H1 (cell line): Measurements from ENCODE around the gene GRID1. TPM values are rescaled to one million over a fixed set of nuclear protein-coding genes. Genes with fewer than 3 reads are reported as not detected.

Experiments used
- CTCF ChIA-PET: fragments of 300-600 bp; sonication (Branson Sonifier 250); formaldehyde crosslinking; loops from one replicate; lab custom pipeline; 2021; ENCODE audit not compliant: partially characterized antibody; lab: Charles Lee
- POLR2A ChIA-PET: fragments of 300-600 bp; sonication (Branson Sonifier 250); formaldehyde crosslinking; loops from one replicate; lab custom pipeline; 2021; ENCODE audit warnings: inconsistent platforms; ENCODE audit not compliant: partially characterized antibody; lab: Charles Lee
- DNase-seq, 2 experiments: peaks; one replicate each; pipeline versions ENCODE4 v3.0.0 to v3.0.0-alpha.2; 2010 to 2022; ENCODE audit warnings: low spot score in 2 of 2, low read depth in 1 of 2, mixed read lengths in 1 of 2
- FAIRE-seq: peaks from 2 replicates; lab custom pipeline; 2011; peaks lifted over from hg19 to GRCh38; lab: Jason Lieb, UNC
- H2AFZ ChIP-seq: 2 replicates; pipeline ENCODE4 v1.8.1; 2012; ENCODE audit warnings: low read length, inconsistent platforms
- H2AK5ac ChIP-seq: 2 replicates; pipeline ENCODE4 v1.6.1; 2013; ENCODE audit warnings: low read depth, low read length
- H2BK120ac ChIP-seq: replicated peaks from 2 replicates; pipeline ENCODE3; 2013; ENCODE audit warnings: low read depth, low read length, inconsistent platforms
- H2BK12ac ChIP-seq: 2 replicates; pipeline ENCODE4 v1.6.1; 2013; ENCODE audit warnings: low read depth, low read length
- H2BK15ac ChIP-seq: 2 replicates; pipeline ENCODE4 v1.6.1; 2013; ENCODE audit warnings: low read length
- H2BK20ac ChIP-seq: 2 replicates; pipeline ENCODE4 v1.6.1; 2013; ENCODE audit warnings: low read length
- H2BK5ac ChIP-seq: 2 replicates; pipeline ENCODE4 v1.6.1; 2013; ENCODE audit warnings: low read depth, low read length
- H3K14ac ChIP-seq: 2 replicates; pipeline ENCODE4 v1.6.1; 2013; ENCODE audit warnings: inconsistent platforms; ENCODE audit not compliant: insufficient read length
- H3K18ac ChIP-seq: 2 replicates; pipeline ENCODE4 v1.6.1; 2013; ENCODE audit warnings: low read length; ENCODE audit errors: extremely low read depth
- H3K23ac ChIP-seq: 2 replicates; pipeline ENCODE4 v1.6.1; 2013; ENCODE audit warnings: inconsistent platforms; ENCODE audit not compliant: insufficient read length
- H3K23me2 ChIP-seq: 2 replicates; pipeline ENCODE4 v1.6.1; 2013; ENCODE audit warnings: low read depth, low read length
- H3K27ac ChIP-seq: 2 replicates; pipeline ENCODE4 v1.6.1; 2011; ENCODE audit warnings: low read depth, low read length, inconsistent platforms
- H3K27me3 ChIP-seq, 4 experiments: replicated peaks in 1 of 4; 1 replicate in 1 of 4; 2 replicates in 3 of 4; pipeline versions ENCODE4 v1.6.1 to v1.8.1; 2011 to 2013; ENCODE audit warnings: low read length in 3 of 4, mild to moderate bottlenecking in 3 of 4, inconsistent platforms in 2 of 4, mixed read lengths in 2 of 4, moderate library complexity in 1 of 4; ENCODE audit not compliant: control insufficient read depth in 3 of 4, insufficient read depth in 3 of 4; ENCODE audit errors: extremely low read depth in 1 of 4
- H3K36me3 ChIP-seq, 4 experiments: 2 replicates each; pipeline versions ENCODE4 v1.6.1 to v1.8.1; 2011 to 2013; ENCODE audit warnings: mild to moderate bottlenecking in 4 of 4, low read length in 3 of 4, moderate library complexity in 2 of 4, control low read depth in 1 of 4, inconsistent platforms in 1 of 4; ENCODE audit not compliant: insufficient read depth in 4 of 4, control insufficient read depth in 2 of 4
- H3K4ac ChIP-seq: replicated peaks from 2 replicates; pipeline ENCODE3; 2013; ENCODE audit warnings: low read length, low read depth, mixed read lengths, inconsistent platforms; ENCODE audit not compliant: insufficient read length
- H3K4me1 ChIP-seq, 4 experiments: replicated peaks in 1 of 4; 1 replicate in 1 of 4; 2 replicates in 3 of 4; pipeline versions ENCODE4 v1.6.1 to v1.8.1; 2011 to 2013; ENCODE audit warnings: low read length in 3 of 4, inconsistent platforms in 2 of 4, mixed read lengths in 1 of 4; ENCODE audit not compliant: insufficient read depth in 4 of 4, control insufficient read depth in 3 of 4
- H3K4me2 ChIP-seq, 2 experiments: 2 replicates each; pipeline versions ENCODE4 v1.6.1 to v1.8.1; 2011 to 2013; ENCODE audit warnings: low read depth in 2 of 2, low read length in 2 of 2, control low read depth in 1 of 2, inconsistent platforms in 1 of 2, mild to moderate bottlenecking in 1 of 2; ENCODE audit not compliant: insufficient read depth in 1 of 2
- H3K4me3 ChIP-seq, 4 experiments: fragments of 200-600, 300-600 bp in 1 of 4; sonication (generic), shearing (Covaris generic), sonication (Bioruptor Twin) in 1 of 4; 2 replicates each; pipeline versions ENCODE4 v1.5.1 to v1.8.1; 2011 to 2016; ENCODE audit warnings: low read length in 4 of 4, low read depth in 3 of 4, control low read depth in 2 of 4, inconsistent platforms in 2 of 4, mild to moderate bottlenecking in 2 of 4, mixed read lengths in 1 of 4, moderate library complexity in 1 of 4; ENCODE audit not compliant: insufficient read depth in 2 of 4; ENCODE audit errors: extremely low read depth in 1 of 4
- H3K56ac ChIP-seq: replicated peaks from 2 replicates; pipeline ENCODE3; 2013; ENCODE audit warnings: low read depth, mild to moderate bottlenecking, mixed read lengths, low read length, inconsistent platforms; ENCODE audit not compliant: insufficient read length
- H3K79me1 ChIP-seq: 2 replicates; pipeline ENCODE4 v1.6.1; 2013; ENCODE audit warnings: low read depth, low read length, control low read depth
- H3K79me2 ChIP-seq, 2 experiments: 2 replicates each; pipeline versions ENCODE4 v1.6.1 to v1.8.1; 2012 to 2013; ENCODE audit warnings: low read length in 2 of 2, mild to moderate bottlenecking in 2 of 2, inconsistent platforms in 1 of 2; ENCODE audit not compliant: insufficient read depth in 2 of 2, control insufficient read depth in 1 of 2
- H3K9ac ChIP-seq, 4 experiments: replicated peaks in 1 of 4; 1 replicate in 1 of 4; 2 replicates in 3 of 4; pipeline versions ENCODE4 v1.6.1 to v1.8.1; 2011 to 2013; ENCODE audit warnings: low read depth in 3 of 4, low read length in 3 of 4, control low read depth in 2 of 4, mild to moderate bottlenecking in 2 of 4, moderate library complexity in 2 of 4, inconsistent platforms in 1 of 4; ENCODE audit errors: extremely low read depth in 1 of 4
- H3K9me3 ChIP-seq, 2 experiments: 2 replicates each; pipeline versions ENCODE4 v1.6.1 to v1.8.1; 2012 to 2013; ENCODE audit warnings: mild to moderate bottlenecking in 2 of 2, moderate library complexity in 2 of 2, control low read depth in 1 of 2, inconsistent platforms in 1 of 2, low read depth in 1 of 2, low read length in 1 of 2, mixed read lengths in 1 of 2; ENCODE audit not compliant: insufficient read depth in 2 of 2
- H4K20me1 ChIP-seq, 2 experiments: replicated peaks in 1 of 2; 2 replicates each; pipeline versions ENCODE3 to v1.8.1; 2011 to 2013; ENCODE audit warnings: inconsistent platforms in 2 of 2, low read length in 2 of 2, mild to moderate bottlenecking in 1 of 2; ENCODE audit not compliant: insufficient read depth in 2 of 2, control insufficient read depth in 1 of 2
- H4K5ac ChIP-seq: 2 replicates; pipeline ENCODE4 v1.6.1; 2013; ENCODE audit warnings: low read length, low read depth, mixed read lengths, inconsistent platforms; ENCODE audit not compliant: insufficient read length
- H4K8ac ChIP-seq: 2 replicates; pipeline ENCODE4 v1.8.0; 2013; ENCODE audit warnings: mild to moderate bottlenecking, moderate library complexity, low read length, inconsistent platforms; ENCODE audit not compliant: insufficient read depth; ENCODE audit errors: extremely low read depth
- H4K91ac ChIP-seq: replicated peaks from 2 replicates; pipeline ENCODE3; 2013; ENCODE audit warnings: low read length, mixed read lengths, inconsistent platforms; ENCODE audit not compliant: insufficient read length
- BCL11A ChIP-seq, 2 experiments: IDR thresholded peaks; one replicate each; pipeline ENCODE4 v1.6.1; 2011; ENCODE audit warnings: low read depth in 2 of 2, low read length in 2 of 2, mild to moderate bottlenecking in 2 of 2
- BRCA1 ChIP-seq: IDR thresholded peaks from 2 replicates; pipeline ENCODE4 v1.6.1; 2012; ENCODE audit warnings: low read depth, low read length, improper control_type of control experiment
- CREB1 ChIP-seq: IDR thresholded peaks from 2 replicates; pipeline ENCODE4 v1.6.1; 2012; ENCODE audit warnings: inconsistent platforms
- EP300 ChIP-seq, 2 experiments: IDR thresholded peaks; 1 replicate in 1 of 2; 2 replicates in 1 of 2; pipeline ENCODE4 v1.6.1; 2011 to 2012; ENCODE audit warnings: low read depth in 2 of 2, low read length in 2 of 2, mild to moderate bottlenecking in 2 of 2, borderline replicate concordance in 1 of 2, inconsistent platforms in 1 of 2, moderate library complexity in 1 of 2
- NANOG ChIP-seq: IDR thresholded peaks from 2 replicates; pipeline ENCODE4 v1.6.1; 2011; ENCODE audit warnings: low read length, low read depth, mild to moderate bottlenecking, inconsistent platforms; ENCODE audit not compliant: insufficient read depth, poor library complexity, severe bottlenecking
- POLR2AphosphoS5 ChIP-seq: IDR thresholded peaks from 2 replicates; pipeline ENCODE4 v1.6.1; 2011; ENCODE audit warnings: low read depth, low read length
- RAD21 ChIP-seq, 2 experiments: IDR thresholded peaks in 1 of 2; conservative IDR thresholded peaks in 1 of 2; 2 replicates each; pipeline ENCODE4 v1.6.1; 2011; ENCODE audit warnings: low read depth in 2 of 2, low read length in 2 of 2, improper control_type of control experiment in 1 of 2, inconsistent platforms in 1 of 2, mild to moderate bottlenecking in 1 of 2, moderate library complexity in 1 of 2
- SP1 ChIP-seq: IDR thresholded peaks from 2 replicates; pipeline ENCODE4 v1.6.1; 2011; ENCODE audit warnings: low read depth, low read length
- USF2 ChIP-seq: IDR thresholded peaks from 2 replicates; pipeline ENCODE4 v1.6.1; 2011; ENCODE audit warnings: low read length, improper control_type of control experiment
- YY1 ChIP-seq: IDR thresholded peaks from 2 replicates; pipeline ENCODE4 v1.6.1; 2011; ENCODE audit warnings: low read depth, mild to moderate bottlenecking, low read length
- WGBS, 2 experiments: shearing (Covaris generic) in 1 of 2; methylation state at CpG; one replicate each; pipeline versions ENCODE4 v1.1.6 to v1.1.7; 2013 to 2015; ENCODE audit warnings: low lambda C conversion rate in 2 of 2, mixed read lengths in 2 of 2, inconsistent platforms in 1 of 2, low coverage in 1 of 2, missing lambda C conversion rate in 1 of 2; ENCODE audit not compliant: insufficient replicate concordance in 2 of 2, insufficient coverage in 1 of 2, insufficient read length in 1 of 2; ENCODE audit errors: extremely low coverage in 1 of 2, missing lambda C conversion rate in 1 of 2; 5-methylcytosine and 5-hydroxymethylcytosine counted together
- polyA plus RNA-seq, 7 experiments: library from polyadenylated mRNA; depleted of rRNA in 3 of 7; stranded (reverse) in 5 of 7; unstranded in 2 of 7; fragments of >200 nt in 5 of 7; fragments of 200-250 nt in 2 of 7; gene quantifications; 1 replicate in 5 of 7; 2 replicates in 1 of 7; 4 replicates in 1 of 7; pipeline versions ENCODE4 v1.2.1 to v1.2.3, GENCODE V29; 2011 to 2013; ENCODE audit warnings: missing spikeins in 2 of 7, mixed read lengths in 2 of 7
- total RNA-seq: library from RNA; stranded (reverse); fragmentation: NEBNext Ultra II Directional; extraction: Animal tissue kit (Norgen Biotek cat#: 25700); gene quantifications from 2 replicates; pipeline ENCODE4 v1.2.1, GENCODE V29; 2021

The GRID1 gene
- total and polyA plus RNA-seq, 2 of the 8 experiments (the other 6 are each of a cell fraction or from before 2014, with no cell fraction given) = 0.22 to 0.30 TPM

GRCh38 chr10:85764108-85764507 is 602.5 kb downstream of the GRID1 start:
- no peaks in the 10 kb centered on the region for H3K36me3 ChIP-seq
- no peaks in the 10 kb centered on the region; a peak in 1 of 7 replicates for H3K4me1 ChIP-seq
- H3K27ac ChIP-seq = no peak overlapping the region
- no peak overlapping the region for H2BK15ac ChIP-seq
- H3K79me1 ChIP-seq = no peaks in the 10 kb centered on the region
- ChIA-PET CTCF (no interaction called here), POLR2A (no interaction called here)
- H3K4me3 ChIP-seq = no peak overlapping the region
- no peaks in the 10 kb centered on the region for H3K27me3 ChIP-seq
- no peak overlapping the region for H3K23ac ChIP-seq
- no peak overlapping the region for H4K91ac ChIP-seq
- DNase-seq = no peak
- H3K9ac ChIP-seq = no peak overlapping the region
- H2BK12ac ChIP-seq = no peak overlapping the region
- WGBS, 2 experiments = 59% methylated on average over 2 of the region's 2 CpGs; no CpG with 5 or more reads in 1 of the 2 experiments
- no peak overlapping the region for H3K4me2 ChIP-seq
- H3K4ac ChIP-seq = no peak overlapping the region
- no peaks in the 10 kb centered on the region for H4K20me1 ChIP-seq
- H2BK120ac ChIP-seq = no peak overlapping the region
- no peak overlapping the region for H2AK5ac ChIP-seq
- FAIRE-seq = no peak
- H3K9me3 ChIP-seq = peaks cover 2 to 6% of the 10 kb centered on the region in 2 experiments
- no peak overlapping the region for H2BK20ac ChIP-seq
- H2AFZ ChIP-seq = no peak overlapping the region
- H2BK5ac ChIP-seq = no peak overlapping the region
- 0 out of 2 replicates have a peak overlapping the region, but pooled peaks have one; percentile 41 for H4K8ac ChIP-seq
- no peak overlapping the region for H3K56ac ChIP-seq
- TF ChIP-seq RAD21 (IDR thresholded peaks at IDR 0.05 in 1 of 2, conservative IDR thresholded peaks at IDR 0.05 in 1 of 2; ENCODE audit: low read depth in 2 of 2, low read length in 2 of 2) (no peak), USF2 (no peak), SP1 (no peak), EP300 (IDR thresholded peaks at IDR 0.05; ENCODE audit: borderline replicate concordance in 1 of 2, low read depth in 2 of 2, low read length in 2 of 2) (no peak), NANOG (no peak), BRCA1 (no peak), CREB1 (no peak), BCL11A (IDR thresholded peaks at IDR 0.05; ENCODE audit: low read depth in 2 of 2, low read length in 2 of 2) (no peak), YY1 (no peak), POLR2AphosphoS5 (no peak)
- H4K5ac ChIP-seq = no peak overlapping the region
- H3K18ac ChIP-seq = no peak overlapping the region
- H3K79me2 ChIP-seq = no peaks in the 10 kb centered on the region
- H3K23me2 ChIP-seq = no peaks in the 10 kb centered on the region
- H3K14ac ChIP-seq = no peak overlapping the region
